GM19452 (cell line): ENCODE results near the gene TARS1.
"Not testable (repeated sequence)": the region's sequence is repeated elsewhere in the genome, so short reads cannot be mapped to it uniquely, and the experiment has no call there.

Experiments used
- ATAC-seq: cut with Tn5 transposase; IDR thresholded peaks from one replicate; pipeline ENCODE4 v1.9.1; 2021; ENCODE audit not compliant: unreplicated experiment

The TARS1 gene

GRCh38 chr5:33487236-33487635 lies 46.5 kb downstream of the TARS1 start:
- no peak for ATAC-seq

DNA sequence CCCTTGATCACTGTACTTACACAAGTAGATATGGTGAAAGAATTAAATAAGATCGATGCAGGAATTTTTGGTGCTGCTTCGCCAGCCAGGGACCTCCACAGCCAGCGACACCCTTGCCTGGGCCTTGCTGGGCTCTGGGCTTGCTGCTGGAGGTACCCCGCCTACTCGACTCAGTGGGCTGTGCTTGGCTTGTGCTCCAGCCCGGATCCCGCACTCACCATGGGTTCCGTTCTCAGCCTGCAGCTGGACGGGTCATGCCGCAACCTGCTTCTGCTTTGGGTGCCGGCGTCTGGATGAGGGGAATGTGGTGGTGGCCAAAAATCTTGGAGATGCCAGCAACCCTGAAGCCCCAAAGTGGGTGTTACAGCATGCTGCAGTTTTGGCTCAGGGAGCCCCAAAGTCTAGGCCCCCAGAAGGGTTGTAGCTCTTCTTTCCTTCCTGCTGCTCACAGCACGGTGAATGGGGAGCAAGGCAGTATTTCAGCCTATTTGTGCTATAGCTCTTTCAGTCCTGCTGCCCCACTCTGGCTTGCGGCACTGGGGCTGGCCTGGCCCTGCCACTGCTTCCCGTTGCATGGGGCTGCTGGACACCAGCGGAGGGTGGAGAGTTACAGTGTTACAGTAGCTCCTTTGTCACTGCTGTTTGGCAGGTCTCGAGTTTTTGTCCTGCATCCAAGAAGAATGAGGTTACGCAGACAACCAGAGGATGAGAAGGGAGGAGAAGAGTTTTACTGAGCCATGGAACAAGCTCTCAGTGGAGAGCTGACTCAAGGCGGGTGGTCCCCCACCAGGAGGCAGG lies 48.0 kb downstream of the TARS1 start:
- ATAC-seq = no peak

GRCh38 chr5:33489481-33490067 lies 48.8 kb downstream of the TARS1 start:
- no peak for ATAC-seq

- ATAC-seq = no peak
Observed at GRCh38 chr5:33490071-33490665, 49.4 kb downstream of the TARS1 start.

DNA sequence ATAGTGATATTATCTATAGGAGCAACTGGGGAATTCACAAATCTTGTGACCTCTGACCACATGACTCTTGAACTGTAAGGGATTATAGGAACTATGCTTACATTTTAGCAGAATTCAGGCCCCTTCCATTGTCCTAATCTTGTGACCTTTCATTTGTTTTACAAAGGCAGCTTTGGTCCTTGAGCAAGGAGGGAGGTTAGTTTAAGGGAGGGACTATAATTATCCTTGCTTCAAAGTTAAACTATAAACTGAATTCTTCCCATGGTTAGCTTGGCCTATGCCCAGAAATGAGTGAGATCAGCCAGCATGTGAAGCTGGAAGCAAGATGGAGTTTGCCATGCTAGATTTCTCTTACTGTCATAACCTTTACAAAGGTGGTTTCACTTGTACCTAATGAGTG lies 51.2 kb downstream of the TARS1 start:
- ATAC-seq = no peak

GRCh38 chr5:33494466-33494865 lies 53.7 kb downstream of the TARS1 start:
- ATAC-seq = no peak

DNA sequence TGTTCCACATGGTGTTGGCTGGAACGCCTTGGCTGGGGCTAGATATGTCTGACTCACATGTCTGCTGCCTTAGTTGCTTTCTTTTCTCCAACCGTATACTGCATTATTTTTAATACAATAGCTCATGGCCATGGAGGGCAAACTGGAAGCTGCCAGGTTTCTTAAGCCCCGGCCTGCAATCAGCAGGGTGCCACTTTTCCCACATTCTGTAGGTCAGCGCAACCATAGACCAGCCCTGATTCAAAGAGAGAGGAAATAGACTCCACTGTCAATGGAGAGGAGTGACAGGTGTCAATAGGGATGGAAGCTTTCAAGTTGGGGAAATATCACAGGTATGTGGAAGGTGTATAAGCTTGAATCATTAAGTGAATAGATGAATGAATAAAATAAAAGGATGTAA lies 60.5 kb downstream of the TARS1 start:
- ATAC-seq = no peak

DNA sequence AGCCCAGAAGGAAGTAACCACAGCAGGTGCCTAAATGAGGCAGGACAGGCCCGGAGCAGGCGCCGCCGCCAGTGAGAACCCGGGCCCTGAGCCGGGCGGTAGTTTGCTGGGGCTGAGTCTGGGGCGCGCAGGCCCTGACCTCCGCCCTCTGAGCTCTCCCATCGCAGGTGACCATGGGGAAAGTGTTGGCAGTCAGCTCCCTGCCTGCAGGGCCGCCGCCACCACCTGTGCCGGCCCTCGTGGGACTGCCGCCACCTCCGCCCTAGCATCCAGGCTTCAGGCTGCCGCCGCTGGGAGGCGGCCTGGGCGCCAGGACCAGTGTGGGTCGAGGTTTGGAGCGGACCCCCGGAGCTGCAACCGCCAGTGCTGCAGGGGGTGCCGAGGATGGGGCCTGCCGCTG lies 61.1 kb downstream of the TARS1 start:
- ATAC-seq = no peak

GRCh38 chr5:33504570-33504969 lies 63.8 kb downstream of the TARS1 start:
- ATAC-seq = no peak

DNA sequence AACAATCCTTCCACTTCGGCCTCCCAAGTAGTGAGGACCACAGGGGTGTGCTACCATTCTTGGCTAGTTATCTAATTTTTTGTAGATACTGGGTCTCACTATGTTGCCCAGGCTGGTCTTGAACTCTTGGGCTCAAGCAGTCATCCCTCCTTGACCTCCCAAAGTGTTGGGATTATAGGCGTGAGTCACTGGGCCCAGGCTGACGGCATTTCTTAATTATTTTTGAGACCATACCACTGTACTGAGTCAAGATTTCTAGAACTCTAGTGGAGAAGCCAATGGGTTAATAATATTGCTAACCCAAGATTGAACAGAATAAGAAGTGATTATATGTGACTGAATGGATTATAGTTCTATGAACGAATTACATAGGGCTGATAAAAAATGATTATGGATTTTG lies 66.7 kb downstream of the TARS1 start:
- ATAC-seq = no peak

DNA sequence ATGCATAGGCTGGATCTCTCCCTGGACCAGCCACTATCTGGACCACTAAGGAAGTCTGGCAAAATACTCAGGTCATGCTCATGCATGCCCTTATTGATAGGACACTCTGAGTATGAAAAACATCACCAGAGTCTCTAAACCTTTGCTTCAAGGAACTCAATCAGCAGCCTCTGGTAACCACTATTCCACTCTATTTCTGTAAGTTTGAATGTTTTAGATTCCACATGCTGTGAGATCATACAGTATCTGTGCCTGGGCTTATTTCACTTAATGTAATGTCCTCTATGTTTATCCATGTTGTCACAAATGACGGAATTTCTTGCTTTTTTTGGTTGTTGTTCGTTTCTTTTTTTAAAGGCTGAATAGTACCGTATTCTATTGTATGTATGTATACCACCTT lies 68.3 kb downstream of the TARS1 start:
- ATAC-seq = no peak

GRCh38 chr5:33513462-33514185 lies 72.9 kb downstream of the TARS1 start:
- no peak for ATAC-seq

DNA sequence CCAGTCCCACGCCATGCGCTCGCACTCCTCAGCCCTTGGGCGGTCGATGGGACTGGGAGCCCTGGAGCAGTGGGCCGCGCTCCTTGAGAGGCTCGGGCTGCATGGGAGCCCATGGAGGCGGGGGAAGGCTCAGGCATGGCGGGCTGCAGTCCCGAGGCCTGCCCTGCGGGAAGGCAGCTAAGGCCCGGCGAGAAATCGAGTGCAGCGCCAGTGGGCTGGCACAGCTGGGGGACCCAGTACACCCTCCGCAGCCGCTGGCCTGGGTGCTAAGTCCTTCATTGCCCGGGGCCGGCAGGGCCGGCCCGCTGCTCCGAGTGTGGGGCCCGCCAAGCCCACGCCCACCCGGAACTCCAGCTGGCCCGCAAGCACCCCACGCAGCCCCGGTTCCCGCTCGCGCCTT lies 74.6 kb downstream of the TARS1 start:
- not testable (repeated sequence) for ATAC-seq

DNA sequence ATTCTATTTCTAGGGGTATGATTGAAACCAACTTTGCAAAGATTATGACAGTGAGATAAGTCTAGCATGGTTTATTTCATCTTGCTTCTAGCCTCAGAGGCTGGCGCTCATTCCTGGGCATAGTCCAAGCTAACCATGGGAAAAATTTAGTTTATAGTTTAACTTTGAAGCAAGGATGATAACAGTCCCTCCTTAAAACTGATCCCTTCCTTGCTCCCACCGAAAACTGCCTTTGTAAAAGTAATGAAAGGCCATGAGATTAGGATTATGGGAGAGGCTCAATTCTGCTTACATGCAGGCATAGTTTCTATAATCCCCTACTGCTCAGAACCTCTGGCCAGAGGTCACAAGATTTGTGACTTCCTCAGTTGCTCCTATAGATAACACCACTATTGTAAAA lies 75.7 kb downstream of the TARS1 start:
- ATAC-seq = no peak
